ENCODE data around the gene LKAAEAR1.

The LKAAEAR1 gene

GRCh38 chr20:64077094-64077493, 7.1 kb downstream of the LKAAEAR1 start:
- ATAC-seq, result no peak
- TF ChIP-seq ESRRG (CRISPR knock-in tag; IDR thresholded peaks at IDR 0.05), result no peak
- TF ChIP-seq CREB5 (CRISPR knock-in tag; IDR thresholded peaks at IDR 0.05; ENCODE audit: low read depth), result no peak
- no peak for TF ChIP-seq TOX (CRISPR knock-in tag; IDR thresholded peaks at IDR 0.05; ENCODE audit: borderline replicate concordance)
- TF ChIP-seq, protein P1, sequence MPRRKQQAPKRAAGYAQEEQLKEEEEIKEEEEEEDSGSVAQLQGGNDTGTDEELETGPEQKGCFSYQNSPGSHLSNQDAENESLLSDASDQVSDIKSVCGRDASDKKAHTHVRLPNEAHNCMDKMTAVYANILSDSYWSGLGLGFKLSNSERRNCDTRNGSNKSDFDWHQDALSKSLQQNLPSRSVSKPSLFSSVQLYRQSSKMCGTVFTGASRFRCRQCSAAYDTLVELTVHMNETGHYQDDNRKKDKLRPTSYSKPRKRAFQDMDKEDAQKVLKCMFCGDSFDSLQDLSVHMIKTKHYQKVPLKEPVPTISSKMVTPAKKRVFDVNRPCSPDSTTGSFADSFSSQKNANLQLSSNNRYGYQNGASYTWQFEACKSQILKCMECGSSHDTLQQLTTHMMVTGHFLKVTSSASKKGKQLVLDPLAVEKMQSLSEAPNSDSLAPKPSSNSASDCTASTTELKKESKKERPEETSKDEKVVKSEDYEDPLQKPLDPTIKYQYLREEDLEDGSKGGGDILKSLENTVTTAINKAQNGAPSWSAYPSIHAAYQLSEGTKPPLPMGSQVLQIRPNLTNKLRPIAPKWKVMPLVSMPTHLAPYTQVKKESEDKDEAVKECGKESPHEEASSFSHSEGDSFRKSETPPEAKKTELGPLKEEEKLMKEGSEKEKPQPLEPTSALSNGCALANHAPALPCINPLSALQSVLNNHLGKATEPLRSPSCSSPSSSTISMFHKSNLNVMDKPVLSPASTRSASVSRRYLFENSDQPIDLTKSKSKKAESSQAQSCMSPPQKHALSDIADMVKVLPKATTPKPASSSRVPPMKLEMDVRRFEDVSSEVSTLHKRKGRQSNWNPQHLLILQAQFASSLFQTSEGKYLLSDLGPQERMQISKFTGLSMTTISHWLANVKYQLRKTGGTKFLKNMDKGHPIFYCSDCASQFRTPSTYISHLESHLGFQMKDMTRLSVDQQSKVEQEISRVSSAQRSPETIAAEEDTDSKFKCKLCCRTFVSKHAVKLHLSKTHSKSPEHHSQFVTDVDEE (CRISPR knock-in tag; IDR thresholded peaks at IDR 0.05), result no peak
- TF ChIP-seq BACH2 (CRISPR knock-in tag; IDR thresholded peaks at IDR 0.05; ENCODE audit: borderline replicate concordance), result no peak
- TF ChIP-seq ARNTL (CRISPR knock-in tag; IDR thresholded peaks at IDR 0.05; ENCODE audit: borderline replicate concordance, low read depth), result no peak
- TF ChIP-seq CSDC2 (CRISPR knock-in tag; IDR thresholded peaks at IDR 0.05), result no peak
- no peak for TF ChIP-seq POU6F1 (CRISPR knock-in tag; IDR thresholded peaks at IDR 0.05; ENCODE audit: borderline replicate concordance, low read depth)
- no peak for TF ChIP-seq CSRNP3 (CRISPR knock-in tag; IDR thresholded peaks at IDR 0.05)
- no peak for TF ChIP-seq PPARA (CRISPR knock-in tag; IDR thresholded peaks at IDR 0.05; ENCODE audit: borderline replicate concordance)
- TF ChIP-seq ZFP30 (CRISPR knock-in tag; IDR thresholded peaks at IDR 0.05), result no peak
- no peak for TF ChIP-seq ISL1 (CRISPR knock-in tag; IDR thresholded peaks at IDR 0.05)
- no peak for TF ChIP-seq ZNF8 (CRISPR knock-in tag; IDR thresholded peaks at IDR 0.05)
- no peak for TF ChIP-seq RARB (CRISPR knock-in tag; IDR thresholded peaks at IDR 0.05)

DNA sequence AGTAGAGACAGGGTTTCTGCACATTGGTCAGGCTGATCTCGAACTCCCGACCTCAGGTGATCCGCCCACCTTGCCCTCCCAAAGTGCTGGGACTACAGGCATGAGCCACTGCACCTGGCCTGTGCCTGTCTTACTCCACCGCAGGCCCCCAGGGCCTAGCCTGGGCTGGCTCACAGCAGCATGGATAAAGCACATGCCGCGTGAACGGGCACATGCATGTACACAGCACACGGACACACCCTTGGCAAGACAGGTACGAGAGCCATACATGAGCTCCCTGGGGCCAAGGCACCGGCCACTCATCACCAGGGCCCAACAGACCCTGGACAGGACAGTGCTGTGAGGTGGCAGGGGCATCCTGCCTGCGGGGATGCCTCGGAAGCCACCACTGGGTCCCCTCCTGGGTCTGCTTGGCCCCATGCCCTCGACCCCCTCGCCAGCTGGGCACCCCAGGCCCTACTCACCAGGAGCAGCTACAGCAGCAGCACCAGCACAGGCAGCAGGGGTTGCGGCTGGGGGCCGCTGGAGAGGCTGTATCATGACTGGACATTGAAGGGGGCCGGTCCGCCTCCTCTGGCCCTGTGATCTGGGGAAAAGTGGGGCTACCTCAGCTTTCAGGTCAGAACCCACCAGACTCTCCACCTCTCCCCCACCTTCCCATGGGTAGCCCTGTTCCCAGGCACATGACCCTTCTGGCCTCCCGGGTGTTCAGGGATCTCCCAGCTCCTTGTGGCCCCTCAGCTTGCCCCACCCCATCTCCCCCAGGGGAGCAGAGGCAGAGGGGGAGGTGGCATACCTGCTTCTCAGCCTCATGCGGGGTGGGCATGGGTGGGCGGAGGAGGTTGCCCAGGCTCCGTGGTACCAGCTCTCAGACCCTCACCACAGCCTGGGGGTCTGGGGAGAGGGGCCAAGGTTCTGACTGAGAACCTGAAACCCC, 7.9 kb downstream of the LKAAEAR1 start:
- no peak for ATAC-seq
- TF ChIP-seq ZFP3 (CRISPR knock-in tag; IDR thresholded peaks at IDR 0.05) (no peak), TOX (CRISPR knock-in tag; IDR thresholded peaks at IDR 0.05; ENCODE audit: borderline replicate concordance) (no peak), CSRNP3 (CRISPR knock-in tag; IDR thresholded peaks at IDR 0.05) (no peak), RARB (CRISPR knock-in tag; IDR thresholded peaks at IDR 0.05) (no peak), ARNTL (CRISPR knock-in tag; IDR thresholded peaks at IDR 0.05; ENCODE audit: borderline replicate concordance, low read depth) (no peak), OSR1 (CRISPR knock-in tag; IDR thresholded peaks at IDR 0.05) (no peak), CSDC2 (CRISPR knock-in tag; IDR thresholded peaks at IDR 0.05) (no peak), SNAI2 (CRISPR knock-in tag; IDR thresholded peaks at IDR 0.05) (no peak), PPARA (CRISPR knock-in tag; IDR thresholded peaks at IDR 0.05; ENCODE audit: borderline replicate concordance) (no peak), ZNF70 (CRISPR knock-in tag; IDR thresholded peaks at IDR 0.05) (no peak), ZFP30 (CRISPR knock-in tag; IDR thresholded peaks at IDR 0.05) (no peak), ZNF565 (CRISPR knock-in tag; conservative IDR thresholded peaks at IDR 0.05; ENCODE audit: low read depth) (no peak), ZNF8 (CRISPR knock-in tag; IDR thresholded peaks at IDR 0.05) (no peak), POU6F1 (CRISPR knock-in tag; IDR thresholded peaks at IDR 0.05; ENCODE audit: borderline replicate concordance, low read depth) (no peak), ESRRG (CRISPR knock-in tag; IDR thresholded peaks at IDR 0.05) (no peak), TCF4 (CRISPR knock-in tag; IDR thresholded peaks at IDR 0.05; ENCODE audit: borderline replicate concordance) (no peak), BACH2 (CRISPR knock-in tag; IDR thresholded peaks at IDR 0.05; ENCODE audit: borderline replicate concordance) (no peak), ISL1 (CRISPR knock-in tag; IDR thresholded peaks at IDR 0.05) (no peak), CREB5 (CRISPR knock-in tag; IDR thresholded peaks at IDR 0.05; ENCODE audit: low read depth) (no peak)

All from SK-N-SH treated with all-trans-retinoic acid at 6 μM for 48 hours (cell line).